Common myeloid progenitor, CD34-positive (primary cell): ENCODE measurements around the gene NOVA2.
A peak's percentile ranks its signal among the peaks of the same experiment; 100 is the strongest.

Source experiments
- CTCF ChIA-PET: fragments of 350-600 bp; sonication (Branson Sonifier 250); formaldehyde crosslinking; loops from one replicate; lab custom pipeline; 2021; ENCODE audit warnings: antibody characterized with exemption; lab: Charles Lee
- POLR2A ChIA-PET: fragments of 350-600 bp; sonication (Branson Sonifier 250); formaldehyde crosslinking; loops from one replicate; lab custom pipeline; 2021; ENCODE audit warnings: antibody characterized with exemption; lab: Charles Lee
- DNase-seq, 3 donors: peaks; one replicate each; pipeline versions ENCODE4 v3.0.0 to v3.0.0-alpha.2; 2013
- H3K27ac ChIP-seq, 2 experiments: 1 replicate in 1 of 2; 2 replicates in 1 of 2; pipeline ENCODE4 v1.7.0; 2013; ENCODE audit warnings: inconsistent platforms in 2 of 2, low read length in 2 of 2, mild to moderate bottlenecking in 2 of 2, low read depth in 1 of 2, moderate library complexity in 1 of 2; ENCODE audit not compliant: severe bottlenecking in 2 of 2, insufficient read depth in 1 of 2, poor library complexity in 1 of 2
- H3K27me3 ChIP-seq, 5 experiments: replicated peaks in 2 of 5; 1 replicate in 3 of 5; 2 replicates in 2 of 5; pipeline versions ENCODE4 v1.6.1 to v1.7.0; 2013; ENCODE audit warnings: low read length in 4 of 5, mild to moderate bottlenecking in 2 of 5, moderate library complexity in 2 of 5, inconsistent platforms in 1 of 5; ENCODE audit not compliant: insufficient read depth in 5 of 5, control insufficient read depth in 4 of 5
- H3K36me3 ChIP-seq, 4 experiments: 1 replicate in 2 of 4; 2 replicates in 2 of 4; pipeline versions ENCODE4 v1.6.1 to v1.7.0; 2013; ENCODE audit warnings: low read length in 3 of 4, control low read depth in 1 of 4, mild to moderate bottlenecking in 1 of 4; ENCODE audit not compliant: control insufficient read depth in 4 of 4, insufficient read depth in 4 of 4
- H3K4me1 ChIP-seq, 4 experiments: 1 replicate in 3 of 4; 2 replicates in 1 of 4; pipeline versions ENCODE4 v1.6.1 to v1.7.1; 2013; ENCODE audit warnings: low read length in 3 of 4, mild to moderate bottlenecking in 3 of 4, control low read depth in 1 of 4, inconsistent platforms in 1 of 4, moderate library complexity in 1 of 4; ENCODE audit not compliant: control insufficient read depth in 4 of 4, insufficient read depth in 4 of 4; ENCODE audit errors: control extremely low read depth in 1 of 4
- H3K4me3 ChIP-seq, 7 experiments: 1 replicate in 4 of 7; 2 replicates in 3 of 7; pipeline versions ENCODE4 v1.5.1 to v1.7.0; 2013; ENCODE audit warnings: mild to moderate bottlenecking in 7 of 7, low read length in 6 of 7, moderate library complexity in 6 of 7, inconsistent platforms in 2 of 7, low read depth in 2 of 7, control low read depth in 1 of 7; ENCODE audit not compliant: insufficient read depth in 4 of 7, control insufficient read depth in 1 of 7; ENCODE audit errors: extremely low read depth in 1 of 7
- H3K9me3 ChIP-seq, 5 experiments: 1 replicate in 4 of 5; 2 replicates in 1 of 5; pipeline versions ENCODE4 v1.6.1 to v1.7.1; 2013; ENCODE audit warnings: low read length in 4 of 5, mild to moderate bottlenecking in 2 of 5, inconsistent platforms in 1 of 5, low read depth in 1 of 5, moderate library complexity in 1 of 5; ENCODE audit not compliant: control insufficient read depth in 4 of 5, insufficient read depth in 2 of 5; ENCODE audit errors: control extremely low read depth in 1 of 5
- WGBS: methylation state at CpG from one replicate; pipeline ENCODE4 v1.1.5; 2013; ENCODE audit not compliant: insufficient coverage; 5-methylcytosine and 5-hydroxymethylcytosine counted together

NOVA2 gene

DNA sequence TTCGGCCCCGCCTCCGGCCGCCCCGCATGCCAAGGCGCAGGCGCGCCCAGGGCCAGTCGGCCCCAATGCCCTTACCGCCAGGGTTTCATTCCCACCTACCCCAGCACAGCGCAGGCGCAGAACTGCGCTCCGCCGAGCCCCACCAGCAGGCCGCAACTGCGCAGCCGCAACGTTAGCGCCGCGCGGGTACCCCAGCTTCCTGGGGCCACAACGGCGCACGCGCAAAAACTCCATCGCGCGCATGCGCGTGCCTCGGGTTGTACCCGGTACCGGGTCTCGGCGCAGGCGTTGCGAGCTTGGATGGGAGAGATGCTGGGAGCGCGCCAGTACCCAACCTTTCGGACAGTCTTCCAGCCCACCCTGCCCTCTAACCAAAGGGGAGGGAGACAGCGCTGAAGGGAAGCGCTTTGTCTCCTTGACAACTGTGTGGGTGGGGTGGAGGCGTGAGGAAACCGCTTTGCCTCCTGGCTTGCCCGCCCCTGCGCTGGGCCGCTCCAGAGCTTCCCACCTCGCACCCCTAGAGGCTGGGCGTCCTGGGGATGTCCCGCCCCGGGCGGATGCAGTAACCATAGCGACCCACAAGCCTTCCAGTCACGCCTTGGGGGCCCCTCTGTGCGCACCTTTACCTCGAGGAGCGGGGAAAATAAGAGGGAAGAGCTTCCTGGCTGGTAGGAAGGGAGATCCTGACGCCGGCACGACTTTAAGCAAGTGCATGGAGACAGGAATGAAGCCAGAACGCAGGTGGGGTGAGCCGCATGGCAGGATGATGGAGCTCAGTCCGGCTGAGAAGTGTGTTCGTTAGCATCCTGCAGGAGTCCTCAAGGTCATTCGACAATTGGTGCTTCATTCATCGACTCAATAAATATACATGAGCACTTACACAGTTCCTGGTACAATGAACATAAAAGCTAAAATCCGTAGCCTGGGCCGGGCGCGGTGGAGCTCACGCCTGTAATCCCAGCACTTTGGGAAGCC, 70.7 kb downstream of the NOVA2 start:
- POLR2A ChIA-PET = interaction anchor here (0.5 to 2.5 kb wide), 4 partner anchors 18 to 98 kb away, joined by 3 to 8 read pairs (median 3); partner anchors contain the start of gene SYMPK

DNA sequence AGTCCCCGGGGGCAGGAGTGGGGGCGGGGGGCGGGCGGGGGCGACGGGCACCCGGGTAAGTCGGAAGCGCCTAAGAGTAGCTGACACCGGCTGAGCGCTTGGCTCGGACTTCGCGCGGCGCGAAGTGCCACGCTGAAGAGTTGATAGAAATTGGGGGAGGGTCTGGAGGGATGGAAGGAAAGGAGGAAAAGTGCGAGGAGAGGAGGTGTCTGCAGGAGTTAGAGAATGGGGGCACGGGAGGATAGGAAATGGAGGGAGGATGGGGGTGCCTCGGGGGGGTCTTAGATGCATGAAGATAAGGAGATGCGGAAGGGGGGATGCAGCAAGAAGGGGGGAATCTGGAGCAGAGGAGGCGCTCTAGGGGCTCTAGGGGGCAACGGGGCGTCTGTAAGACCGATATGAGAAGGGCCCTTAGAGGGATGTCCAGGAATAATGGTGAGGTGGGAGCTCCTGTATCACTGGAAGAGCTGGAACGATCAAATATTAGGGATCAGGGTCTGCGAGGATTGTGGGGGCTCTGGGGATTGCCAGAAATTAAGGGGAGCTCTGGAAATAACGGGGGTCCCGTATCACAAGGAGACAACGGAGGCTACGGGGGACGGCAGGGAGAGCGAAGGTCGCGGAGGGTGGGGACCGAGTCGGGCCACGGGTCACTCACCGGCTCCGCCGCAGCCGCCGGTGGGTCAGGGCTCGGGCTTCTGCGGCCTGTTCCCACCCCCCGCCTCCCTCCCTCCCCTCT, 71.6 kb downstream of the NOVA2 start, which contains the start of gene MYPOP:
TSS of gene MYPOP (minus strand) at position 702 of the 739 bp plus-strand sequence. CDS start 840 bp downstream, outside the sequence.
- 0% methylated on average over 41 of the region's 47 CpGs for WGBS
- H3K36me3 ChIP-seq = peaks cover 0 to 32% (median 18%) of the 10 kb centered on the region in 4 experiments
- peak within 1 kb of the TSS; percentile 55 to 91 (median 81) for H3K4me3 ChIP-seq
- peak in 2 of 3 donors; percentile 44 to 59 for DNase-seq
- ChIA-PET POLR2A (interaction anchor here (0.5 to 2.5 kb wide), 2 partner anchors 17 to 39 kb away, joined by 3 to 8 read pairs; partner anchors contain the start of gene SYMPK), CTCF (interaction anchor here (0.8 to 1.4 kb wide), 3 partner anchors 18 to 314 kb away, joined by 3 to 4 read pairs (median 3); no protein-coding TSS in a partner anchor)
- H3K4me1 ChIP-seq = peaks cover 0 to 20% (median 13%) of the 10 kb centered on the region in 4 experiments
- no peaks in the 10 kb centered on the region for H3K9me3 ChIP-seq
- H3K27me3 ChIP-seq = no peaks in the 10 kb centered on the region
- peak within 1 kb of the TSS in 1 of 2 experiments; percentile 64 for H3K27ac ChIP-seq

More for the DNA sequence above, 70.7 kb downstream of the NOVA2 start:
- Histone ChIP-seq H3K9me3 (no peaks in the 10 kb centered on the region), H3K36me3 (peaks cover 0 to 26% (median 14%) of the 10 kb centered on the region in 4 experiments), H3K27me3 (no peaks in the 10 kb centered on the region), H3K27ac (peak overlapping the region in 1 of 2 experiments; percentile 49), H3K4me3 (peak overlapping the region; percentile 25 to 91 (median 74)), H3K4me1 (peaks cover 0 to 20% (median 13%) of the 10 kb centered on the region in 4 experiments)
- peak; percentile 94 to 98 (median 96) for DNase-seq
- CTCF ChIA-PET = interaction anchor here (0.8 kb wide), 1 partner anchor 315 kb away, joined by 3 read pairs; no protein-coding TSS in a partner anchor
- 1% methylated on average over 53 of the region's 73 CpGs for WGBS

DNA sequence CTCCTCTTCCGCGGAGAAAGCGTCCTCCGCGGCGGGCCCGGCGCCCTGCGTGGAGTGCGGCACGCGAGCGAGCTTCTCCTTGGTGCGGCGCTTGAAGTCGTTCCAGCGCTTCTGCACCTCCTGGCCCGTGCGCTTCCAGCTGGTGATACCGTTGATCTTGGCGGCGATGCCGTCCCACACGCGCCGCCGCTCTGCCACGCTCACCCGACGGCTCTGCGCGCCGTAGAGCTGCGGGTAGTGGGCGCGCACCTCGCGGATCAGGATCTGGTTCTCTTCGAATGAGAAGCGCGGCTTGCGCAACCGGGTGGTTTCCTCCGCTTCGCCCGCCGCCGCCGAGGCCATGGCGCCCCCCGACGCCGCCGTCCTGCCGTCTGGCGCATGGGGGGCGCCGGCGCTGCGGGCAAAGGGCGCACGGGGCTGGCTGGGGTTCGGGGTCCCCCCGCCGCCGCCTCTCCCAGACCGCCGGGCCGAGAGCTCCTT, 72.2 kb downstream of the NOVA2 start:
- POLR2A ChIA-PET = interaction anchor here (2.5 kb wide), 1 partner anchor 38 kb away, joined by 8 read pairs; the partner anchor contains the start of gene SYMPK
- Histone ChIP-seq H3K27ac (no peak overlapping the region), H3K4me1 (peaks cover 0 to 20% (median 13%) of the 10 kb centered on the region in 4 experiments), H3K4me3 (peak overlapping the region in 5 of 7 experiments; percentile 19 to 91 (median 74)), H3K27me3 (no peaks in the 10 kb centered on the region), H3K36me3 (peaks cover 0 to 32% (median 19%) of the 10 kb centered on the region in 4 experiments), H3K9me3 (no peaks in the 10 kb centered on the region)
- whole genome bisulfite sequencing = 14% methylated on average over 40 of the region's 69 CpGs
- CTCF ChIA-PET = interaction anchor here (0.8 to 1.4 kb wide), 3 partner anchors 18 to 22 kb away, joined by 3 to 4 read pairs (median 3); no protein-coding TSS in a partner anchor
- DNase-seq = peak; percentile 59 to 85 (median 83)

DNA sequence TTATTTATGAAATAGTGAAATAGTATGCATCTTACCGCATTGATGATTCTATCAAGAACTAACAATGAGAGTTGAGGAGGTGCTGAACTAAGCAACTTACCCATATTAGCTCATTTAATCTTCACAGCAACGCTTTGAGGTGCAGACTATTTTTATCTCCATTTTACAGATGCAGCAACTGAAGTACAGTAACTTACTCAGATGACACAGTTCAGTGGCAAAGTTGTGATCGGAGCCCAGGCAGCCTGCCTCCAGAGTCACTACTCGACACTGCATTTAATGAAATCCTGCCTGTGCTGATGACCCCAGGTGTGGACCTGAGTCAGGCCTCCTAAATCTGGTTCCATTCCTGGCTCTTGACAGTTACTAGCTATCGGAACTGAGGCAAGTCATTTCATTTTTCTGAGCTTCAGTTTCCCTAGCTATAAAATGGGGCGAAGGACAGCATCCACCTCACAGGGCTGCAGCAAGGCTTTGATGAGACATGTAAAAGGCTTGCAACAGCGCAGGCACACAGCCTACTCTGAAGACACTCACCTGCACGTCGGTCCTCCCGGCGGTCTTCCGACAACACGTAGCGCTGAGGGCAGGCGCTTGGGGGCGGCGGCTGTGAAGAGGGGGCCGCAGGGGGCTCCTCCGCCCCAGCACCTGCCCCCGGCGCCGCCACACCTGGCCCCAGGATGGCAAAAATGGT, 72.8 kb downstream of the NOVA2 start:
- peak overlapping the region in 4 of 7 experiments; percentile 19 to 91 (median 76) for H3K4me3 ChIP-seq
- no peaks in the 10 kb centered on the region for H3K27me3 ChIP-seq
- H3K4me1 ChIP-seq = peaks cover 0 to 20% (median 13%) of the 10 kb centered on the region in 4 experiments
- ChIA-PET POLR2A (interaction anchor here (2.5 kb wide), 1 partner anchor 38 kb away, joined by 8 read pairs; the partner anchor contains the start of gene SYMPK), CTCF (interaction anchor here (0.8 to 1.4 kb wide), 4 partner anchors 11 to 21 kb away, joined by 3 to 4 read pairs (median 3); no protein-coding TSS in a partner anchor)
- H3K9me3 ChIP-seq = no peaks in the 10 kb centered on the region
- H3K36me3 ChIP-seq = peaks cover 0 to 35% (median 20%) of the 10 kb centered on the region in 4 experiments
- DNase-seq = no peak
- no peak overlapping the region for H3K27ac ChIP-seq
- 87% methylated on average over 19 of the region's 22 CpGs for WGBS

DNA sequence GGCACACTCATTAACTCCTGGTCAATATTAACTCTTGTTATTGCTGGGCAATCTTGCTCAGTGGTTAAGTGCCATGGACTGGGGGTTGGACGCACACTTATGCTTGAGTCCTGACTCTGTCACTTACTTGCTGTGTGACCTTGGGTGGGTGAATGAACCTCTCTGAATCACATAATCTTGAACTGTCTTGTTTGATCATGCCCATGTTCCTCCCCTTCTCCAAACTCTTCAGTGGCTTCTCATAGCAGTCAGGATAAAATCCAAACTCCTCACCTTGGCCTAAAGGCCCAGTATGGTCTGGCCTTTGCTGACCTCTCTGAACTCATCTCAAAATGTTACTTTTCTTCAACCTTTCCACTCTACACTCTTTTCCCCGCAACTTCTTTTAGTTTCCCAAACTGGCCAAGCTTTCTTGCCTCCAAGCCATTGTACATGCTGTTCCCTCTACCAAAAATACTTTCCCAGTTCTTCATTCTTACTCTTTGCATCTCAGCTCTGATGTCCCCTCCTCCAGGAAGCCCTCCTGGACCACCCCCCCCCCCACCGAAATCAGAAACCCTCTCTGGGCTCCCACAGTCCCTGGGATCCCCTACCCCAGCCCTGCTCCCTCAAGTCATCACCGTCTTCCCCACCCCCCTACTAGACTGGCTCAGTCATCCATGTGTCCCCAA, 73.6 kb downstream of the NOVA2 start:
- H3K9me3 ChIP-seq = no peaks in the 10 kb centered on the region
- 92% methylated on average over 3 of the region's 4 CpGs for WGBS
- DNase-seq = no peak
- ChIA-PET POLR2A (no interaction called here), CTCF (interaction anchor here (1.1 kb wide), 1 partner anchor 10 kb away, joined by 3 read pairs; no protein-coding TSS in a partner anchor)
- no peak overlapping the region for H3K27ac ChIP-seq
- H3K36me3 ChIP-seq = peaks cover 2 to 42% (median 27%) of the 10 kb centered on the region in 4 experiments
- H3K4me3 ChIP-seq = no peak overlapping the region
- H3K4me1 ChIP-seq = peaks cover 0 to 20% (median 13%) of the 10 kb centered on the region in 4 experiments
- no peaks in the 10 kb centered on the region for H3K27me3 ChIP-seq
